H1 (cell line): ENCODE results near the gene SPSB2. TPM values are rescaled to one million over a fixed set of nuclear protein-coding genes. Genes with fewer than 3 reads are reported as not detected.

Experiments
- CTCF ChIA-PET: fragments of 300-600 bp; sonication (Branson Sonifier 250); formaldehyde crosslinking; loops from one replicate; lab custom pipeline; 2021; ENCODE audit not compliant: partially characterized antibody; lab: Charles Lee
- POLR2A ChIA-PET: fragments of 300-600 bp; sonication (Branson Sonifier 250); formaldehyde crosslinking; loops from one replicate; lab custom pipeline; 2021; ENCODE audit warnings: inconsistent platforms; ENCODE audit not compliant: partially characterized antibody; lab: Charles Lee
- DNase-seq, 2 experiments: peaks; one replicate each; pipeline versions ENCODE4 v3.0.0 to v3.0.0-alpha.2; 2010 to 2022; ENCODE audit warnings: low spot score in 2 of 2, low read depth in 1 of 2, mixed read lengths in 1 of 2
- FAIRE-seq: peaks from 2 replicates; lab custom pipeline; 2011; peaks lifted over from hg19 to GRCh38; lab: Jason Lieb, UNC
- H2AFZ ChIP-seq: 2 replicates; pipeline ENCODE4 v1.8.1; 2012; ENCODE audit warnings: low read length, inconsistent platforms
- H2AK5ac ChIP-seq: 2 replicates; pipeline ENCODE4 v1.6.1; 2013; ENCODE audit warnings: low read depth, low read length
- H2BK120ac ChIP-seq: replicated peaks from 2 replicates; pipeline ENCODE3; 2013; ENCODE audit warnings: low read depth, low read length, inconsistent platforms
- H2BK12ac ChIP-seq: 2 replicates; pipeline ENCODE4 v1.6.1; 2013; ENCODE audit warnings: low read depth, low read length
- H2BK15ac ChIP-seq: 2 replicates; pipeline ENCODE4 v1.6.1; 2013; ENCODE audit warnings: low read length
- H2BK20ac ChIP-seq: 2 replicates; pipeline ENCODE4 v1.6.1; 2013; ENCODE audit warnings: low read length
- H2BK5ac ChIP-seq: 2 replicates; pipeline ENCODE4 v1.6.1; 2013; ENCODE audit warnings: low read depth, low read length
- H3K14ac ChIP-seq: 2 replicates; pipeline ENCODE4 v1.6.1; 2013; ENCODE audit warnings: inconsistent platforms; ENCODE audit not compliant: insufficient read length
- H3K18ac ChIP-seq: 2 replicates; pipeline ENCODE4 v1.6.1; 2013; ENCODE audit warnings: low read length; ENCODE audit errors: extremely low read depth
- H3K23ac ChIP-seq: 2 replicates; pipeline ENCODE4 v1.6.1; 2013; ENCODE audit warnings: inconsistent platforms; ENCODE audit not compliant: insufficient read length
- H3K23me2 ChIP-seq: 2 replicates; pipeline ENCODE4 v1.6.1; 2013; ENCODE audit warnings: low read depth, low read length
- H3K27ac ChIP-seq: 2 replicates; pipeline ENCODE4 v1.6.1; 2011; ENCODE audit warnings: low read depth, low read length, inconsistent platforms
- H3K27me3 ChIP-seq, 4 experiments: replicated peaks in 1 of 4; 1 replicate in 1 of 4; 2 replicates in 3 of 4; pipeline versions ENCODE4 v1.6.1 to v1.8.1; 2011 to 2013; ENCODE audit warnings: low read length in 3 of 4, mild to moderate bottlenecking in 3 of 4, inconsistent platforms in 2 of 4, mixed read lengths in 2 of 4, moderate library complexity in 1 of 4; ENCODE audit not compliant: control insufficient read depth in 3 of 4, insufficient read depth in 3 of 4; ENCODE audit errors: extremely low read depth in 1 of 4
- H3K36me3 ChIP-seq, 4 experiments: 2 replicates each; pipeline versions ENCODE4 v1.6.1 to v1.8.1; 2011 to 2013; ENCODE audit warnings: mild to moderate bottlenecking in 4 of 4, low read length in 3 of 4, moderate library complexity in 2 of 4, control low read depth in 1 of 4, inconsistent platforms in 1 of 4; ENCODE audit not compliant: insufficient read depth in 4 of 4, control insufficient read depth in 2 of 4
- H3K4ac ChIP-seq: replicated peaks from 2 replicates; pipeline ENCODE3; 2013; ENCODE audit warnings: low read length, low read depth, mixed read lengths, inconsistent platforms; ENCODE audit not compliant: insufficient read length
- H3K4me1 ChIP-seq, 4 experiments: replicated peaks in 1 of 4; 1 replicate in 1 of 4; 2 replicates in 3 of 4; pipeline versions ENCODE4 v1.6.1 to v1.8.1; 2011 to 2013; ENCODE audit warnings: low read length in 3 of 4, inconsistent platforms in 2 of 4, mixed read lengths in 1 of 4; ENCODE audit not compliant: insufficient read depth in 4 of 4, control insufficient read depth in 3 of 4
- H3K4me2 ChIP-seq, 2 experiments: 2 replicates each; pipeline versions ENCODE4 v1.6.1 to v1.8.1; 2011 to 2013; ENCODE audit warnings: low read depth in 2 of 2, low read length in 2 of 2, control low read depth in 1 of 2, inconsistent platforms in 1 of 2, mild to moderate bottlenecking in 1 of 2; ENCODE audit not compliant: insufficient read depth in 1 of 2
- H3K4me3 ChIP-seq, 4 experiments: fragments of 200-600, 300-600 bp in 1 of 4; sonication (generic), shearing (Covaris generic), sonication (Bioruptor Twin) in 1 of 4; 2 replicates each; pipeline versions ENCODE4 v1.5.1 to v1.8.1; 2011 to 2016; ENCODE audit warnings: low read length in 4 of 4, low read depth in 3 of 4, control low read depth in 2 of 4, inconsistent platforms in 2 of 4, mild to moderate bottlenecking in 2 of 4, mixed read lengths in 1 of 4, moderate library complexity in 1 of 4; ENCODE audit not compliant: insufficient read depth in 2 of 4; ENCODE audit errors: extremely low read depth in 1 of 4
- H3K56ac ChIP-seq: replicated peaks from 2 replicates; pipeline ENCODE3; 2013; ENCODE audit warnings: low read depth, mild to moderate bottlenecking, mixed read lengths, low read length, inconsistent platforms; ENCODE audit not compliant: insufficient read length
- H3K79me1 ChIP-seq: 2 replicates; pipeline ENCODE4 v1.6.1; 2013; ENCODE audit warnings: low read depth, low read length, control low read depth
- H3K79me2 ChIP-seq, 2 experiments: 2 replicates each; pipeline versions ENCODE4 v1.6.1 to v1.8.1; 2012 to 2013; ENCODE audit warnings: low read length in 2 of 2, mild to moderate bottlenecking in 2 of 2, inconsistent platforms in 1 of 2; ENCODE audit not compliant: insufficient read depth in 2 of 2, control insufficient read depth in 1 of 2
- H3K9ac ChIP-seq, 4 experiments: replicated peaks in 1 of 4; 1 replicate in 1 of 4; 2 replicates in 3 of 4; pipeline versions ENCODE4 v1.6.1 to v1.8.1; 2011 to 2013; ENCODE audit warnings: low read depth in 3 of 4, low read length in 3 of 4, control low read depth in 2 of 4, mild to moderate bottlenecking in 2 of 4, moderate library complexity in 2 of 4, inconsistent platforms in 1 of 4; ENCODE audit errors: extremely low read depth in 1 of 4
- H3K9me3 ChIP-seq, 2 experiments: 2 replicates each; pipeline versions ENCODE4 v1.6.1 to v1.8.1; 2012 to 2013; ENCODE audit warnings: mild to moderate bottlenecking in 2 of 2, moderate library complexity in 2 of 2, control low read depth in 1 of 2, inconsistent platforms in 1 of 2, low read depth in 1 of 2, low read length in 1 of 2, mixed read lengths in 1 of 2; ENCODE audit not compliant: insufficient read depth in 2 of 2
- H4K20me1 ChIP-seq, 2 experiments: replicated peaks in 1 of 2; 2 replicates each; pipeline versions ENCODE3 to v1.8.1; 2011 to 2013; ENCODE audit warnings: inconsistent platforms in 2 of 2, low read length in 2 of 2, mild to moderate bottlenecking in 1 of 2; ENCODE audit not compliant: insufficient read depth in 2 of 2, control insufficient read depth in 1 of 2
- H4K5ac ChIP-seq: 2 replicates; pipeline ENCODE4 v1.6.1; 2013; ENCODE audit warnings: low read length, low read depth, mixed read lengths, inconsistent platforms; ENCODE audit not compliant: insufficient read length
- H4K8ac ChIP-seq: 2 replicates; pipeline ENCODE4 v1.8.0; 2013; ENCODE audit warnings: mild to moderate bottlenecking, moderate library complexity, low read length, inconsistent platforms; ENCODE audit not compliant: insufficient read depth; ENCODE audit errors: extremely low read depth
- H4K91ac ChIP-seq: replicated peaks from 2 replicates; pipeline ENCODE3; 2013; ENCODE audit warnings: low read length, mixed read lengths, inconsistent platforms; ENCODE audit not compliant: insufficient read length
- ASH2L ChIP-seq: fragments of 200-600, 300-600 bp; sonication (generic); IDR thresholded peaks from one replicate; pipeline ENCODE4 v1.7.1; 2017; ENCODE audit warnings: low read length
- ATF2 ChIP-seq: IDR thresholded peaks from 2 replicates; pipeline ENCODE4 v1.6.1; 2012; ENCODE audit warnings: low read length, inconsistent platforms
- ATF3 ChIP-seq: IDR thresholded peaks from 2 replicates; pipeline ENCODE4 v1.6.1; 2011; ENCODE audit warnings: low read depth, mild to moderate bottlenecking, low read length; ENCODE audit not compliant: insufficient read depth
- HDAC6 ChIP-seq: IDR thresholded peaks from one replicate; pipeline ENCODE4 v1.7.1; 2012; ENCODE audit warnings: low read depth, mild to moderate bottlenecking, inconsistent platforms, low read length, moderate library complexity
- NRF1 ChIP-seq: IDR thresholded peaks from 2 replicates; pipeline ENCODE4 v1.6.1; 2011; ENCODE audit warnings: mild to moderate bottlenecking, low read depth, low read length, improper control_type of control experiment
- PHF8 ChIP-seq: fragments of 200-600 bp; sonication (generic); conservative IDR thresholded peaks from 2 replicates; pipeline ENCODE4 v1.7.1; 2012; ENCODE audit warnings: low read depth, mild to moderate bottlenecking, inconsistent platforms, low read length, moderate library complexity
- RAD21 ChIP-seq, 2 experiments: IDR thresholded peaks in 1 of 2; conservative IDR thresholded peaks in 1 of 2; 2 replicates each; pipeline ENCODE4 v1.6.1; 2011; ENCODE audit warnings: low read depth in 2 of 2, low read length in 2 of 2, improper control_type of control experiment in 1 of 2, inconsistent platforms in 1 of 2, mild to moderate bottlenecking in 1 of 2, moderate library complexity in 1 of 2
- RXRA ChIP-seq: IDR thresholded peaks from 2 replicates; pipeline ENCODE4 v1.6.1; 2011; ENCODE audit warnings: low read depth, mild to moderate bottlenecking, low read length, moderate library complexity; ENCODE audit not compliant: insufficient read depth
- SAP30 ChIP-seq: fragments of 300-600 bp; sonication (generic); IDR thresholded peaks from 2 replicates; pipeline ENCODE4 v1.7.1; 2012; ENCODE audit warnings: low read length, moderate library complexity, mild to moderate bottlenecking, inconsistent platforms; ENCODE audit not compliant: insufficient read depth, insufficient replicate concordance
- SRF ChIP-seq: IDR thresholded peaks from 2 replicates; pipeline ENCODE4 v1.6.1; 2011; ENCODE audit warnings: mild to moderate bottlenecking, low read depth, low read length, moderate library complexity
- YY1 ChIP-seq: IDR thresholded peaks from 2 replicates; pipeline ENCODE4 v1.6.1; 2011; ENCODE audit warnings: low read depth, mild to moderate bottlenecking, low read length
- WGBS, 2 experiments: shearing (Covaris generic) in 1 of 2; methylation state at CpG; one replicate each; pipeline versions ENCODE4 v1.1.6 to v1.1.7; 2013 to 2015; ENCODE audit warnings: low lambda C conversion rate in 2 of 2, mixed read lengths in 2 of 2, inconsistent platforms in 1 of 2, low coverage in 1 of 2, missing lambda C conversion rate in 1 of 2; ENCODE audit not compliant: insufficient replicate concordance in 2 of 2, insufficient coverage in 1 of 2, insufficient read length in 1 of 2; ENCODE audit errors: extremely low coverage in 1 of 2, missing lambda C conversion rate in 1 of 2; 5-methylcytosine and 5-hydroxymethylcytosine counted together
- polyA plus RNA-seq, 7 experiments: library from polyadenylated mRNA; depleted of rRNA in 3 of 7; stranded (reverse) in 5 of 7; unstranded in 2 of 7; fragments of >200 nt in 5 of 7; fragments of 200-250 nt in 2 of 7; gene quantifications; 1 replicate in 5 of 7; 2 replicates in 1 of 7; 4 replicates in 1 of 7; pipeline versions ENCODE4 v1.2.1 to v1.2.3, GENCODE V29; 2011 to 2013; ENCODE audit warnings: missing spikeins in 2 of 7, mixed read lengths in 2 of 7
- total RNA-seq: library from RNA; stranded (reverse); fragmentation: NEBNext Ultra II Directional; extraction: Animal tissue kit (Norgen Biotek cat#: 25700); gene quantifications from 2 replicates; pipeline ENCODE4 v1.2.1, GENCODE V29; 2021

SPSB2 gene
- total and polyA plus RNA-seq, 2 of the 8 experiments (the other 6 are each of a cell fraction or from before 2014, with no cell fraction given), result 13.0 to 23.2 TPM

DNA sequence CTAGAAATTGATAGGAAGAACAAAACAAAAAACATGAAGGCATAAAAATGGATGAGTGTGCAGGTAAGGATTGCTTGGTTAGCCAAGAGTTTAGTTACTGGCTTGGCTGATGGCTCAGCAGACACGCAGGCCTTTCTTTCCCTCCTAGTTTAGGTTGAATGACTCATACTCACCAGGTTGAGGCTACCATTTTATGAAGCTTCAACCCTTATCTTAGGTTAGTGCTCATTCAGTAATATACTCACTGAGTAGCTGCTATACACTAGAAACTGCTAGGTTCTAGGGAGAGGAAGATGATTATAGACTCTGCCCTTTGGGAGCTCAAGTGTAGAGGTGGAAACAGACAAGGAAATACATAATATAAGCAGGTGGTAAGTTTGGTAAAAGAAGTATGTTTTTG, 38.8 kb downstream of the SPSB2 start:
- ChIA-PET CTCF (interaction anchor here (0.6 to 23.7 kb wide), 22 partner anchors 9 to 339 kb away, joined by 3 to 532 read pairs (median 6); partner anchors contain the start of genes CD4, CDCA3, COPS7A and GNB3), POLR2A (interaction anchor here (0.6 to 27.1 kb wide), 16 partner anchors 3 to 299 kb away, joined by 3 to 588 read pairs (median 4); partner anchors contain the start of genes C12orf57, CDCA3, GAPDH and GNB3)
- Histone ChIP-seq H3K4ac (no peak overlapping the region), H2BK12ac (no peak overlapping the region), H3K4me1 (peaks cover 0 to 8% (median 4%) of the 10 kb centered on the region in 4 experiments; a peak in 5 of 7 replicates), H3K14ac (no peak overlapping the region), H3K27ac (no peak overlapping the region), H2BK5ac (no peak overlapping the region), H3K9ac (no peak overlapping the region), H2BK15ac (no peak overlapping the region), H3K56ac (no peak overlapping the region), H3K23ac (no peak overlapping the region), H3K4me3 (no peak overlapping the region), H4K5ac (no peak overlapping the region), H3K27me3 (no peaks in the 10 kb centered on the region), H3K79me1 (peaks cover 4% of the 10 kb centered on the region), H2AFZ (no peak overlapping the region), H2AK5ac (no peak overlapping the region), H2BK120ac (no peak overlapping the region), H4K20me1 (peaks cover 7 to 9% of the 10 kb centered on the region in 2 experiments), H3K23me2 (peaks cover 2% of the 10 kb centered on the region; the same call in 1 of the 2 replicates), H3K36me3 (peaks cover 24 to 66% (median 52%) of the 10 kb centered on the region in 4 experiments), H3K79me2 (peaks cover 0 to 3% of the 10 kb centered on the region in 2 experiments; a peak in 1 of 4 replicates), H3K18ac (no peak overlapping the region), H3K9me3 (no peaks in the 10 kb centered on the region), H4K91ac (no peak overlapping the region), H4K8ac (no peak overlapping the region), H3K4me2 (no peak overlapping the region), H2BK20ac (no peak overlapping the region)
- FAIRE-seq, result no peak
- no peak for DNase-seq
- WGBS, 2 experiments, result 88% methylated on average over 1 of the region's 1 CpG; no CpG with 5 or more reads in 1 of the 2 experiments
- no peak for TF ChIP-seq RAD21 (IDR thresholded peaks at IDR 0.05 in 1 of 2, conservative IDR thresholded peaks at IDR 0.05 in 1 of 2; ENCODE audit: low read depth in 2 of 2, low read length in 2 of 2)
- TF ChIP-seq YY1, result no peak
- no peak for TF ChIP-seq PHF8
- TF ChIP-seq ATF2, result no peak
- TF ChIP-seq ASH2L, result no peak
- no peak for TF ChIP-seq HDAC6
- TF ChIP-seq ATF3, result no peak
- no peak for TF ChIP-seq SAP30
- no peak for TF ChIP-seq NRF1
- no peak for TF ChIP-seq RXRA
- no peak for TF ChIP-seq SRF
